ENCODE measurements around the gene PHC1.

DNA sequence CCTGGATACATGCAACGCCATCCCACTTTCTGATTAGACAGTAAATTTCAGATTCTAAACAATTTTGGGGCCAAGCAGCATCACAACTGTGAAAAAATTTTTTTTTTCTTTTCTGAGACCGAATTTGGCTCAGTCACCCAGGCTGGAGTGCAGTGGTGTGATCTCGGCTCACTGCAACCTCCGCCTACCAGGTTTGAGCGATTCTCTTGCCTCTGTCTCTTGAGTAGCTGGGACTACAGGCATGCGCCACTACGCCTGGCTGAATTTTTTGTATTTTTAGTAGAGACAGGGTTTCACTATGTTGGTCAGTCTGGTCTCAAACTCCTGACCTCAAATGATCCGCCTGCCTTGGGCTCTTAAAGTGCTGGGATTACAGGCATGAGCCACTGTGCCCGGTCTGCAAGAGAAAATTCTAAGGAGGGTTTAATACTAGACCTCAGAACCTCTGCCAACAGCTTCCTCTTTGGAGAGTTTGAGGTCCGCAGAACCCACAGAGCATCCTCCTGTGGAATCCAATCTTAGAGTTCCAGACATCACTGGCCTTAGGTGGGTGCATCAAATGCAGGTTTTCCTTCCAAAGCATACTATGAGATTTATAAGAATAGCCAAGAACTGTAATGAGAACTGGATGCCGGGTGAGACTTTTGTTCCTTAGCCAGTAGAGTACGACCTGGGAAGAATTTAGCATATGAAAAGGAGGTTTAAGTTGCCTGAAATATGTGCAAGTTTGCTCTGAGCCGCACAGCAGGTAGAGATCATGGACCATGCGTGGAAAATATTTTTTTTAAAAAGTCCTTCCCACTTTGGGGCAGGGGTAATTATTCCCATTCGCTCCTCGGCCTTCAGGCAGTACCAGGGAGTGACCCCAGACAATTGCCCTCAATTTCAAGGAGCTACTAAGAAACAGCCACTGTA, 7.8 kb upstream of the PHC1 start:
- TF ChIP-seq, protein P1, sequence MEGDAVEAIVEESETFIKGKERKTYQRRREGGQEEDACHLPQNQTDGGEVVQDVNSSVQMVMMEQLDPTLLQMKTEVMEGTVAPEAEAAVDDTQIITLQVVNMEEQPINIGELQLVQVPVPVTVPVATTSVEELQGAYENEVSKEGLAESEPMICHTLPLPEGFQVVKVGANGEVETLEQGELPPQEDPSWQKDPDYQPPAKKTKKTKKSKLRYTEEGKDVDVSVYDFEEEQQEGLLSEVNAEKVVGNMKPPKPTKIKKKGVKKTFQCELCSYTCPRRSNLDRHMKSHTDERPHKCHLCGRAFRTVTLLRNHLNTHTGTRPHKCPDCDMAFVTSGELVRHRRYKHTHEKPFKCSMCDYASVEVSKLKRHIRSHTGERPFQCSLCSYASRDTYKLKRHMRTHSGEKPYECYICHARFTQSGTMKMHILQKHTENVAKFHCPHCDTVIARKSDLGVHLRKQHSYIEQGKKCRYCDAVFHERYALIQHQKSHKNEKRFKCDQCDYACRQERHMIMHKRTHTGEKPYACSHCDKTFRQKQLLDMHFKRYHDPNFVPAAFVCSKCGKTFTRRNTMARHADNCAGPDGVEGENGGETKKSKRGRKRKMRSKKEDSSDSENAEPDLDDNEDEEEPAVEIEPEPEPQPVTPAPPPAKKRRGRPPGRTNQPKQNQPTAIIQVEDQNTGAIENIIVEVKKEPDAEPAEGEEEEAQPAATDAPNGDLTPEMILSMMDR (IDR thresholded peaks at IDR 0.05), result no peak
- no peak for TF ChIP-seq POLR2A (IDR thresholded peaks at IDR 0.05)

All from body of pancreas (tissue), 4 donors.